ENCODE results near the gene YY1. TPM values are rescaled to one million over a fixed set of nuclear protein-coding genes. Genes with fewer than 3 reads are reported as not detected.

YY1 gene
- total and polyA plus RNA-seq, 9 of the 15 experiments (the other 6 are each of a cell fraction or from before 2014, with no cell fraction given) = 20.8 to 74.2 (median 46.7) TPM

DNA sequence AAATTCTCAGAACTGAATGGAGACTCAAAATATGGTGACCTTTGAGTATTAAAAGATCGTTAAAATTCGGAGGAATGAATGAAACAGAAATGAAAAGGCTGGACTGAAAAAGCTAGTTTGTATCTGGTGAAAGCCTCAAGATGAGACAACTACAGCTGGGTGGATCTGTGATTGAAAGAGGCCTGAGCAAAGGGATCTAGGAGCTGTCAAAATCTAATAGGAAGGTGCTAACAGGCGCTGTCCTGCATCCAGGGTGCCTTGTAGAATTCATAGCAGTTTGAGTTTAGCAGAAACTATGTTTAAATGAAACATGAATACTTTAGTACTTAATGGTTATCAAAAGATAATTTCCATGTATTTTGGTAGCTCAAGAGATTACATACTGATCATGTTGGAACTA lies 2.3 kb downstream of the YY1 start:
- Histone ChIP-seq H3K4me3 (peak overlapping the region; percentile 80), H3K9ac (ENCODE audit: insufficient read depth in 1 of 2, low read depth in 2 of 2, low read length in 2 of 2) (peak overlapping the region; percentile 69 to 86), H4K20me1 (replicated peaks; ENCODE audit: control insufficient read depth, insufficient read depth, low read length) (peaks cover 41% of the 10 kb centered on the region), H3K27me3 (ENCODE audit: control insufficient read depth in 2 of 2, insufficient read depth in 2 of 2, low read length in 2 of 2) (no peaks in the 10 kb centered on the region), H3K9me1 (ENCODE audit: control insufficient read depth, insufficient read depth, low read length) (no peaks in the 10 kb centered on the region), H3K4me2 (ENCODE audit: insufficient read depth, low read length) (peak overlapping the region; percentile 74), H3K9me3 (replicated peaks; ENCODE audit: control insufficient read depth, insufficient read depth, low read depth, low read length) (no peaks in the 10 kb centered on the region), H3K27ac (ENCODE audit: extremely low read depth, low read depth, low read length) (peak overlapping the region; percentile 77; the same call in 1 of the 3 replicates), H2AFZ (ENCODE audit: low read depth, low read length) (no peak overlapping the region), H3K79me2 (ENCODE audit: control insufficient read depth, insufficient read depth, low read length) (peaks cover 90% of the 10 kb centered on the region), H3K4me1 (replicated peaks in 1 of 2; ENCODE audit: control insufficient read depth in 2 of 2, insufficient read depth in 2 of 2, low read length in 2 of 2) (peaks cover 19 to 22% of the 10 kb centered on the region in 2 experiments; a peak in 4 of 5 replicates), H3K36me3 (ENCODE audit: control insufficient read depth, insufficient read depth, low read length) (peaks cover 26% of the 10 kb centered on the region)
- 0% methylated on average over 3 of the region's 3 CpGs for WGBS (ENCODE audit: insufficient coverage, low coverage, missing lambda C conversion rate)
- no TSS peak for BruUV-seq (replicated peaks)
- in situ Hi-C loops (cut with MboI) (no loop called here), intact Hi-C loops (cut with micrococcal nuclease) (no loop called here)
- DNase-seq (ENCODE audit: extremely low read depth in 1 of 4, low spot score in 3 of 4) (peak in 1 of 4 experiments; percentile 22), ATAC-seq (no peak), FAIRE-seq (peak; percentile 6)
- TF ChIP-seq, protein P1, sequence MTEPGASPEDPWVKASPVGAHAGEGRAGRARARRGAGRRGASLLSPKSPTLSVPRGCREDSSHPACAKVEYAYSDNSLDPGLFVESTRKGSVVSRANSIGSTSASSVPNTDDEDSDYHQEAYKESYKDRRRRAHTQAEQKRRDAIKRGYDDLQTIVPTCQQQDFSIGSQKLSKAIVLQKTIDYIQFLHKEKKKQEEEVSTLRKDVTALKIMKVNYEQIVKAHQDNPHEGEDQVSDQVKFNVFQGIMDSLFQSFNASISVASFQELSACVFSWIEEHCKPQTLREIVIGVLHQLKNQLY (CRISPR knock-in tag; conservative IDR thresholded peaks at IDR 0.05) = no peak
- TF ChIP-seq KLF1 (tag; IDR thresholded peaks at IDR 0.05) (no peak), IRF2 (CRISPR knock-in tag; IDR thresholded peaks at IDR 0.05) (no peak), NFE2 (IDR thresholded peaks at IDR 0.05; ENCODE audit: low read depth) (no peak), CEBPG (CRISPR knock-in tag; IDR thresholded peaks at IDR 0.05) (no peak), CEBPG (tag; conservative IDR thresholded peaks at IDR 0.05 in 1 of 2, IDR thresholded peaks at IDR 0.05 in 1 of 2) (no peak), SIN3A (IDR thresholded peaks at IDR 0.05; ENCODE audit: borderline replicate concordance in 2 of 2, control insufficient read depth in 1 of 2, low read depth in 2 of 2, low read length in 2 of 2) (peak; percentile 50 to 71; a peak in 2 of 4 replicates), ARNT (IDR thresholded peaks at IDR 0.05) (no peak), HMGN3 (IDR thresholded peaks at IDR 0.05; ENCODE audit: borderline replicate concordance, extremely low read depth, insufficient read length, low read depth, low read length) (no peak)
- ChIA-PET POLR2A (interaction anchor here (0.8 to 1.1 kb wide), 6 partner anchors 9 to 119 kb away, joined by 3 to 4 read pairs (median 3); no protein-coding TSS in a partner anchor), CTCF (ENCODE audit: low intra/inter-chr PET ratio) (interaction anchor here (1.6 kb wide), 1 partner anchor 49 kb away, joined by 9 read pairs; no protein-coding TSS in a partner anchor)
